H1 (cell line): ENCODE measurements around the gene TSNAXIP1. TPM values are rescaled to one million over a fixed set of nuclear protein-coding genes. Genes with fewer than 3 reads are reported as not detected.

Source experiments
- CBX8 ChIP-seq: fragments of 300-800, 300-1000 bp; sonication (generic); IDR thresholded peaks from 2 replicates; pipeline ENCODE4 v1.7.1; 2016; ENCODE audit warnings: low read depth, low read length, borderline replicate concordance
- GABPA ChIP-seq: IDR thresholded peaks from 2 replicates; pipeline ENCODE4 v1.6.1; 2011; ENCODE audit warnings: mild to moderate bottlenecking, low read length, moderate library complexity, borderline replicate concordance; ENCODE audit not compliant: insufficient read depth
- JUND ChIP-seq: IDR thresholded peaks from 2 replicates; pipeline ENCODE4 v1.6.1; 2011; ENCODE audit warnings: mild to moderate bottlenecking, improper control_type of control experiment, low read length
- RXRA ChIP-seq: IDR thresholded peaks from 2 replicates; pipeline ENCODE4 v1.6.1; 2011; ENCODE audit warnings: low read depth, mild to moderate bottlenecking, low read length, moderate library complexity; ENCODE audit not compliant: insufficient read depth
- SAP30 ChIP-seq: fragments of 300-600 bp; sonication (generic); IDR thresholded peaks from 2 replicates; pipeline ENCODE4 v1.7.1; 2012; ENCODE audit warnings: low read length, moderate library complexity, mild to moderate bottlenecking, inconsistent platforms; ENCODE audit not compliant: insufficient read depth, insufficient replicate concordance
- SIX5 ChIP-seq: IDR thresholded peaks from 2 replicates; pipeline ENCODE4 v1.6.1; 2011; ENCODE audit warnings: mild to moderate bottlenecking, low read depth, low read length
- TCF12 ChIP-seq: IDR thresholded peaks from 2 replicates; pipeline ENCODE4 v1.6.1; 2011; ENCODE audit warnings: low read depth, mild to moderate bottlenecking, low read length
- polyA plus RNA-seq, 7 experiments: library from polyadenylated mRNA; depleted of rRNA in 3 of 7; stranded (reverse) in 5 of 7; unstranded in 2 of 7; fragments of >200 nt in 5 of 7; fragments of 200-250 nt in 2 of 7; gene quantifications; 1 replicate in 5 of 7; 2 replicates in 1 of 7; 4 replicates in 1 of 7; pipeline versions ENCODE4 v1.2.1 to v1.2.3, GENCODE V29; 2011 to 2013; ENCODE audit warnings: missing spikeins in 2 of 7, mixed read lengths in 2 of 7
- total RNA-seq: library from RNA; stranded (reverse); fragmentation: NEBNext Ultra II Directional; extraction: Animal tissue kit (Norgen Biotek cat#: 25700); gene quantifications from 2 replicates; pipeline ENCODE4 v1.2.1, GENCODE V29; 2021
- TF ChIP-seq, protein P1 (sequence below): fragments of 300-600 bp; sonication (generic); IDR thresholded peaks from 2 replicates; pipeline ENCODE4 v1.7.1; 2012; ENCODE audit warnings: low read length, moderate library complexity, mild to moderate bottlenecking, inconsistent platforms; ENCODE audit not compliant: insufficient replicate concordance
- TF ChIP-seq, protein P2 (sequence below): IDR thresholded peaks from 2 replicates; pipeline ENCODE4 v1.6.1; 2011; ENCODE audit warnings: low read depth, mild to moderate bottlenecking, low read length; ENCODE audit not compliant: insufficient read depth

The TSNAXIP1 gene
- total and polyA plus RNA-seq, 2 of the 8 experiments (the other 6 are each of a cell fraction or from before 2014, with no cell fraction given): 0.37 to 0.94 TPM

DNA sequence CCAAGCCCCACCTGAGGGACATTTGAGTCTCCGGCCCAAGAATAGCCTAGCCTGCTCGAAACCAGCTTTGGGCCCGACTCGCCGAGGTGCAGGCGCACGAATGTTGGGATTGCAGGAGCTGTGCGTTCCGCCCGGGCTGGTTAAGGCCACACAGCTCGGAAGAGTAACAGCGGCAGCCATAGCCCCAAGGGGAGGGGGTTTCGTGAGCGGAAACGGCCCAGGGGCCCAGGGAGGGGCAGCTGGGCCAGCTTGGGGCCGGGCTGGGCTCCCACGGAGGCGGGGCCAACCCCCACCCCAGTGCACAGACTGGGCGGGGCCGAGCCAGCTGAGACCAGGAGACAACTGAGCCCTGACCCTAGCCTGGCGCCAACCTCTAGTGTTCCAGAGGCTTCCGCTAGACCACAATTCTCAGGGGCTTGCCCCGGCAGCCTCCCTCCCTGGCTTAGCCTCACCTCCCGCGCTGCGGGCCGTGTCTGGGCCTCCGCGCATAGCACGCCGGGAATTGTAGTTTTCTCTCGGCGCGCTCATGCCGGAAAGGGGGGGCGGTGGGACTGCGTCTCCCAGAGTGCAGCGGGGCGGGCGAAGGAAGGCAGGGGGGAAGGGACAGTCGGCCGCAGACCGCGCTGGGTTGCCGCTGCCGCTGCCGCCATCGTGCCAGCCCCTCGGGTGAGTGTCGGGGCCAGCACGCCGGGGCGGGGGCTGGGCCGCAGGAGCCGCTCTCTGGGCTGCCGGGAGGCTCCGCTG is 39.8 kb downstream of the TSNAXIP1 start, which contains the start of gene NUTF2 (continued):
- TF ChIP-seq, protein P1, sequence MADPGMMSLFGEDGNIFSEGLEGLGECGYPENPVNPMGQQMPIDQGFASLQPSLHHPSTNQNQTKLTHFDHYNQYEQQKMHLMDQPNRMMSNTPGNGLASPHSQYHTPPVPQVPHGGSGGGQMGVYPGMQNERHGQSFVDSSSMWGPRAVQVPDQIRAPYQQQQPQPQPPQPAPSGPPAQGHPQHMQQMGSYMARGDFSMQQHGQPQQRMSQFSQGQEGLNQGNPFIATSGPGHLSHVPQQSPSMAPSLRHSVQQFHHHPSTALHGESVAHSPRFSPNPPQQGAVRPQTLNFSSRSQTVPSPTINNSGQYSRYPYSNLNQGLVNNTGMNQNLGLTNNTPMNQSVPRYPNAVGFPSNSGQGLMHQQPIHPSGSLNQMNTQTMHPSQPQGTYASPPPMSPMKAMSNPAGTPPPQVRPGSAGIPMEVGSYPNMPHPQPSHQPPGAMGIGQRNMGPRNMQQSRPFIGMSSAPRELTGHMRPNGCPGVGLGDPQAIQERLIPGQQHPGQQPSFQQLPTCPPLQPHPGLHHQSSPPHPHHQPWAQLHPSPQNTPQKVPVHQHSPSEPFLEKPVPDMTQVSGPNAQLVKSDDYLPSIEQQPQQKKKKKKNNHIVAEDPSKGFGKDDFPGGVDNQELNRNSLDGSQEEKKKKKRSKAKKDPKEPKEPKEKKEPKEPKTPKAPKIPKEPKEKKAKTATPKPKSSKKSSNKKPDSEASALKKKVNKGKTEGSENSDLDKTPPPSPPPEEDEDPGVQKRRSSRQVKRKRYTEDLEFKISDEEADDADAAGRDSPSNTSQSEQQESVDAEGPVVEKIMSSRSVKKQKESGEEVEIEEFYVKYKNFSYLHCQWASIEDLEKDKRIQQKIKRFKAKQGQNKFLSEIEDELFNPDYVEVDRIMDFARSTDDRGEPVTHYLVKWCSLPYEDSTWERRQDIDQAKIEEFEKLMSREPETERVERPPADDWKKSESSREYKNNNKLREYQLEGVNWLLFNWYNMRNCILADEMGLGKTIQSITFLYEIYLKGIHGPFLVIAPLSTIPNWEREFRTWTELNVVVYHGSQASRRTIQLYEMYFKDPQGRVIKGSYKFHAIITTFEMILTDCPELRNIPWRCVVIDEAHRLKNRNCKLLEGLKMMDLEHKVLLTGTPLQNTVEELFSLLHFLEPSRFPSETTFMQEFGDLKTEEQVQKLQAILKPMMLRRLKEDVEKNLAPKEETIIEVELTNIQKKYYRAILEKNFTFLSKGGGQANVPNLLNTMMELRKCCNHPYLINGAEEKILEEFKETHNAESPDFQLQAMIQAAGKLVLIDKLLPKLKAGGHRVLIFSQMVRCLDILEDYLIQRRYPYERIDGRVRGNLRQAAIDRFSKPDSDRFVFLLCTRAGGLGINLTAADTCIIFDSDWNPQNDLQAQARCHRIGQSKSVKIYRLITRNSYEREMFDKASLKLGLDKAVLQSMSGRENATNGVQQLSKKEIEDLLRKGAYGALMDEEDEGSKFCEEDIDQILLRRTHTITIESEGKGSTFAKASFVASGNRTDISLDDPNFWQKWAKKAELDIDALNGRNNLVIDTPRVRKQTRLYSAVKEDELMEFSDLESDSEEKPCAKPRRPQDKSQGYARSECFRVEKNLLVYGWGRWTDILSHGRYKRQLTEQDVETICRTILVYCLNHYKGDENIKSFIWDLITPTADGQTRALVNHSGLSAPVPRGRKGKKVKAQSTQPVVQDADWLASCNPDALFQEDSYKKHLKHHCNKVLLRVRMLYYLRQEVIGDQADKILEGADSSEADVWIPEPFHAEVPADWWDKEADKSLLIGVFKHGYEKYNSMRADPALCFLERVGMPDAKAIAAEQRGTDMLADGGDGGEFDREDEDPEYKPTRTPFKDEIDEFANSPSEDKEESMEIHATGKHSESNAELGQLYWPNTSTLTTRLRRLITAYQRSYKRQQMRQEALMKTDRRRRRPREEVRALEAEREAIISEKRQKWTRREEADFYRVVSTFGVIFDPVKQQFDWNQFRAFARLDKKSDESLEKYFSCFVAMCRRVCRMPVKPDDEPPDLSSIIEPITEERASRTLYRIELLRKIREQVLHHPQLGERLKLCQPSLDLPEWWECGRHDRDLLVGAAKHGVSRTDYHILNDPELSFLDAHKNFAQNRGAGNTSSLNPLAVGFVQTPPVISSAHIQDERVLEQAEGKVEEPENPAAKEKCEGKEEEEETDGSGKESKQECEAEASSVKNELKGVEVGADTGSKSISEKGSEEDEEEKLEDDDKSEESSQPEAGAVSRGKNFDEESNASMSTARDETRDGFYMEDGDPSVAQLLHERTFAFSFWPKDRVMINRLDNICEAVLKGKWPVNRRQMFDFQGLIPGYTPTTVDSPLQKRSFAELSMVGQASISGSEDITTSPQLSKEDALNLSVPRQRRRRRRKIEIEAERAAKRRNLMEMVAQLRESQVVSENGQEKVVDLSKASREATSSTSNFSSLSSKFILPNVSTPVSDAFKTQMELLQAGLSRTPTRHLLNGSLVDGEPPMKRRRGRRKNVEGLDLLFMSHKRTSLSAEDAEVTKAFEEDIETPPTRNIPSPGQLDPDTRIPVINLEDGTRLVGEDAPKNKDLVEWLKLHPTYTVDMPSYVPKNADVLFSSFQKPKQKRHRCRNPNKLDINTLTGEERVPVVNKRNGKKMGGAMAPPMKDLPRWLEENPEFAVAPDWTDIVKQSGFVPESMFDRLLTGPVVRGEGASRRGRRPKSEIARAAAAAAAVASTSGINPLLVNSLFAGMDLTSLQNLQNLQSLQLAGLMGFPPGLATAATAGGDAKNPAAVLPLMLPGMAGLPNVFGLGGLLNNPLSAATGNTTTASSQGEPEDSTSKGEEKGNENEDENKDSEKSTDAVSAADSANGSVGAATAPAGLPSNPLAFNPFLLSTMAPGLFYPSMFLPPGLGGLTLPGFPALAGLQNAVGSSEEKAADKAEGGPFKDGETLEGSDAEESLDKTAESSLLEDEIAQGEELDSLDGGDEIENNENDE: no peak
- TF ChIP-seq JUND: no peak; the same call in 1 of the 2 replicates
- no peak; the same call in 1 of the 2 replicates for TF ChIP-seq GABPA
- peak; percentile 88 for TF ChIP-seq SIX5
- no peak for TF ChIP-seq SAP30
- no peak for TF ChIP-seq CBX8
- TF ChIP-seq, protein P2, sequence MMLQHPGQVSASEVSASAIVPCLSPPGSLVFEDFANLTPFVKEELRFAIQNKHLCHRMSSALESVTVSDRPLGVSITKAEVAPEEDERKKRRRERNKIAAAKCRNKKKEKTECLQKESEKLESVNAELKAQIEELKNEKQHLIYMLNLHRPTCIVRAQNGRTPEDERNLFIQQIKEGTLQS: peak; percentile 48; the same call in 1 of the 2 replicates
- 0 out of 2 replicates have a peak, but pooled peaks have one; percentile 24 for TF ChIP-seq RXRA
- TF ChIP-seq TCF12: peak; percentile 66; the same call in 1 of the 2 replicates
